Esophagus muscularis mucosa (tissue), 4 donors: Measurements from ENCODE around the gene TRPC4AP. TPM values are rescaled to one million over a fixed set of nuclear protein-coding genes. Genes with fewer than 3 reads are reported as not detected.

ENCODE experiments used
- DNase-seq: peaks from one replicate; pipeline ENCODE4 v3.0.0-alpha.2; 2017; ENCODE audit errors: extremely low spot score
- H3K27ac ChIP-seq, 4 donors: fragments of 200-600 bp; sonication (generic); replicated peaks in 1 of 4; 1 replicate in 3 of 4; 2 replicates in 1 of 4; pipeline ENCODE4 v1.5.1; 2016 to 2019; ENCODE audit warnings: mild to moderate bottlenecking in 1 of 4
- H3K27me3 ChIP-seq, 4 donors: fragments of 200-600 bp; sonication (generic); one replicate each; pipeline versions ENCODE4 v1.5.1 to v1.6.0; 2016 to 2019
- H3K36me3 ChIP-seq, 4 donors: fragments of 200-600 bp; sonication (generic); one replicate each; pipeline ENCODE4 v1.5.1; 2016 to 2019
- H3K4me1 ChIP-seq, 4 donors: fragments of 200-600 bp; sonication (generic); one replicate each; pipeline ENCODE4 v1.5.1; 2016 to 2019
- H3K4me3 ChIP-seq, 4 donors: fragments of 200-600 bp; sonication (generic); 1 replicate in 2 of 4; 2 replicates in 2 of 4; pipeline ENCODE4 v1.5.1; 2016 to 2019; ENCODE audit warnings: mild to moderate bottlenecking in 4 of 4, moderate library complexity in 1 of 4
- H3K9me3 ChIP-seq, 4 donors: fragments of 200-600 bp; sonication (generic); 1 replicate in 3 of 4; 2 replicates in 1 of 4; pipeline ENCODE4 v1.5.1; 2016 to 2019
- EP300 ChIP-seq: sonication (generic); formaldehyde crosslinking; IDR thresholded peaks from one replicate; pipeline ENCODE4 v1.6.1; 2017; ENCODE audit warnings: antibody characterized with exemption
- POLR2A ChIP-seq: fragments of 450-650 bp; IDR thresholded peaks from one replicate; pipeline ENCODE4 v1.6.1; 2017; ENCODE audit warnings: antibody characterized with exemption, moderate library complexity, mild to moderate bottlenecking, low read depth
- POLR2AphosphoS5 ChIP-seq, 2 donors: sonication (generic); formaldehyde crosslinking; IDR thresholded peaks; one replicate each; pipeline ENCODE4 v1.6.1; 2017; ENCODE audit warnings: antibody characterized with exemption in 2 of 2
- WGBS: methylation state at CpG from one replicate; pipeline ENCODE4 v1.1.5; 2018; 5-methylcytosine and 5-hydroxymethylcytosine counted together
- intact Hi-C: fragments of 100-400 bp; cut with DNase I; formaldehyde crosslinking; loops from one replicate; pipeline ENCODE4 v1.15.1; 2023
- total RNA-seq, 4 donors: library from RNA; depleted of rRNA; stranded (reverse); fragments of >200 nt; gene quantifications; one replicate each; pipeline versions ENCODE4 v1.1.0 to v1.2.1, GENCODE V29; 2016
- TF ChIP-seq, protein P1 (sequence below), 3 experiments: fragments of 200-600 bp in 2 of 3; fragments of 450-650 bp in 1 of 3; sonication (generic) in 2 of 3; IDR thresholded peaks; one replicate each; pipeline ENCODE4 v1.5.1; 2017 to 2019; ENCODE audit warnings: antibody characterized with exemption in 3 of 3, mild to moderate bottlenecking in 2 of 3, moderate library complexity in 1 of 3

Gene TRPC4AP
- total RNA-seq, 4 donors from 2014 or later, result 44.1 to 58.2 (median 52.1) TPM

DNA sequence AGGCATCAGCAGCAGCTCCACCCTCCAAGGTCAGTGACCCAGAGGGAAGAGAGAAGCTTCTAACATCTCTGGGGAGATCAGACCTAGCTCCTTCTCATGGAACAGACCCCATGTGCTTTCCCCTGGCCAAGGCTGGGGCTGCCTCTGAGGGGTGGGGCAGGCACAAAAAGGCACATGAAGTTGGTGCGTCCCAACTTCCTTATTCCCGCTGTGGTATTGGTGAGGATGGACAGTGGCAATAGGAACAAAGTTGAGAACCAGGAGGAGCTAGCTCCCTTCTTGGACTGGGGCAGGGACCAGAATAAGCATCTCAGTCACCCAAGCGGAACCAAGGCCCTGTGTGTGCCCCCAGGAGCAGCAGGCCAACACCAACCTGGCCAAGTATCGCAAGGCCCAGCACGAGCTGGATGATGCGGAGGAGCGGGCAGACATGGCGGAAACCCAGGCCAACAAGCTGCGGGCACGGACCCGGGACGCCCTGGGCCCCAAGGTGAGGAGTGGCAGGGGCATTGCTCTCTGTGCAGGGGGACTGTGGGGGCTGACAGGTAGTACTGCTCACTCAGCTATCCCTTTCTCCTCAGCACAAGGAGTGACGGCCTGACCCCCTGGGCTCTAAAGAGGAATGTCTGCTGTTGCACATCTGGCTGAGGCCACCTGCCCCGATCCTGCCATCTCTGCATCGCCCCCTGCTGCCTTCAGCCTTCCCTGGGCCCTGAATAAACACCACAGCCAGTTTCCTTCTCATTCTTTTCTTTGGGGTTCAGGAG, 90.8 kb downstream of the TRPC4AP start:
- intact Hi-C loops, result no loop called here
- H3K27me3 ChIP-seq, result no peaks in the 10 kb centered on the region
- H3K4me1 ChIP-seq, result peaks cover 0 to 13% (median 11%) of the 10 kb centered on the region in 4 donors
- TF ChIP-seq POLR2A (no peak), EP300 (no peak), POLR2AphosphoS5 (IDR thresholded peaks at IDR 0.05) (no peak)
- TF ChIP-seq, protein P1, sequence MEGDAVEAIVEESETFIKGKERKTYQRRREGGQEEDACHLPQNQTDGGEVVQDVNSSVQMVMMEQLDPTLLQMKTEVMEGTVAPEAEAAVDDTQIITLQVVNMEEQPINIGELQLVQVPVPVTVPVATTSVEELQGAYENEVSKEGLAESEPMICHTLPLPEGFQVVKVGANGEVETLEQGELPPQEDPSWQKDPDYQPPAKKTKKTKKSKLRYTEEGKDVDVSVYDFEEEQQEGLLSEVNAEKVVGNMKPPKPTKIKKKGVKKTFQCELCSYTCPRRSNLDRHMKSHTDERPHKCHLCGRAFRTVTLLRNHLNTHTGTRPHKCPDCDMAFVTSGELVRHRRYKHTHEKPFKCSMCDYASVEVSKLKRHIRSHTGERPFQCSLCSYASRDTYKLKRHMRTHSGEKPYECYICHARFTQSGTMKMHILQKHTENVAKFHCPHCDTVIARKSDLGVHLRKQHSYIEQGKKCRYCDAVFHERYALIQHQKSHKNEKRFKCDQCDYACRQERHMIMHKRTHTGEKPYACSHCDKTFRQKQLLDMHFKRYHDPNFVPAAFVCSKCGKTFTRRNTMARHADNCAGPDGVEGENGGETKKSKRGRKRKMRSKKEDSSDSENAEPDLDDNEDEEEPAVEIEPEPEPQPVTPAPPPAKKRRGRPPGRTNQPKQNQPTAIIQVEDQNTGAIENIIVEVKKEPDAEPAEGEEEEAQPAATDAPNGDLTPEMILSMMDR (IDR thresholded peaks at IDR 0.05), result peak in 1 of 3 experiments; percentile 2
- WGBS, result 84% methylated on average over 13 of the region's 15 CpGs
- no peak overlapping the region for H3K27ac ChIP-seq
- H3K9me3 ChIP-seq, result no peaks in the 10 kb centered on the region
- H3K4me3 ChIP-seq, result no peak overlapping the region
- no peak for DNase-seq
- H3K36me3 ChIP-seq, result peaks cover 77 to 100% (median 94%) of the 10 kb centered on the region in 4 donors

DNA sequence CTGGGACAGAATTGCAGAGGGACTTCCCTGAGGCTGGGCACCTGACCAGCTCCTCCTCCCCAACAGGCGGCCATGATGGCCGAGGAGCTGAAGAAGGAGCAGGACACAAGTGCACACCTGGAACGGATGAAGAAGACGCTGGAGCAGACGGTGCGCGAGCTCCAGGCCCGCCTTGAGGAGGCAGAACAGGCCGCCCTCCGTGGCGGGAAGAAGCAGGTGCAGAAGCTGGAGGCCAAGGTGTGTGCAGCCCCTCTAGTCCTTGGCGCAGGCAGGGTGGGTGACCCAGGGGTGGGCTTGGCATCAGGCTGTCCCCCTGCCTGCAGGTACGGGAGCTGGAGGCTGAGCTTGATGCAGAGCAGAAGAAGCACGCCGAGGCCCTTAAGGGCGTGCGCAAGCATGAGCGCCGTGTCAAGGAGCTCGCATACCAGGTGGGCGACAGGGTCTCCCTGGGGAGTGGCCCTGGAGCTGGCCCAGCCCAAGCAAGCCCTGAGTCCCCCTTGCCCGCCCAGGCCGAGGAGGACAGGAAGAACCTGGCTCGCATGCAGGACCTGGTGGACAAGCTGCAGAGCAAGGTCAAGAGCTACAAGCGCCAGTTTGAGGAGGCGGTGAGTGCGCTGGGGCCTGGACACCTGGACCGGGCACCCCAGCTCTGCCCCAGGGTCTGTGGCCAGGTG, 91.5 kb downstream of the TRPC4AP start:
- Histone ChIP-seq H3K9me3 (no peaks in the 10 kb centered on the region), H3K27me3 (no peaks in the 10 kb centered on the region), H3K27ac (no peak overlapping the region), H3K4me1 (peaks cover 0 to 15% (median 12%) of the 10 kb centered on the region in 4 donors), H3K4me3 (no peak overlapping the region), H3K36me3 (peaks cover 76 to 100% (median 94%) of the 10 kb centered on the region in 4 donors)
- 91% methylated on average over 11 of the region's 28 CpGs for WGBS
- DNase-seq, result no peak
- TF ChIP-seq POLR2AphosphoS5 (IDR thresholded peaks at IDR 0.05) (no peak), EP300 (no peak), POLR2A (no peak)
- TF ChIP-seq, protein P1 (IDR thresholded peaks at IDR 0.05), result no peak
- intact Hi-C loops, result no loop called here

DNA sequence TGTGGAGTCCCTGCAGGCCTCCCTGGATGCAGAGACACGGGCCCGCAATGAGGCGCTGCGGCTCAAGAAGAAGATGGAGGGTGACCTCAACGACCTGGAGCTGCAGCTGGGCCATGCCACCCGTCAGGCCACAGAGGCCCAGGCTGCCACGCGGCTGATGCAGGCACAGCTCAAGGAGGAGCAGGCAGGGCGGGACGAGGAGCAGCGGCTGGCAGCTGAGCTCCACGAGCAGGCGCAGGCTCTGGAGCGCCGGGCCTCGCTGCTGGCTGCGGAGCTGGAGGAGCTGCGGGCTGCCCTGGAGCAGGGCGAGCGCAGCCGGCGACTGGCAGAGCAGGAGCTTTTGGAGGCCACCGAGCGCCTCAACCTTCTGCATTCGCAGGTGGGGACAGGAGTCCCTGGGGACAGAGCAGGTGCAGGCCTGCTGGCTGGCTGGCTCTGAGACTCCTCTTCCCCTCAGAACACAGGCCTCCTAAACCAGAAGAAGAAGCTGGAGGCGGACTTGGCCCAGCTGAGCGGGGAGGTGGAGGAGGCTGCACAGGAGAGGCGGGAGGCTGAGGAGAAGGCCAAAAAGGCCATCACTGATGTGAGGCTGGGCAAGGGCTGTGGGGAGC, 92.2 kb downstream of the TRPC4AP start:
- 93% methylated on average over 18 of the region's 28 CpGs for WGBS
- Histone ChIP-seq H3K4me1 (peaks cover 0 to 15% (median 12%) of the 10 kb centered on the region in 4 donors), H3K27ac (no peak overlapping the region), H3K4me3 (no peak overlapping the region), H3K36me3 (peaks cover 73 to 100% (median 94%) of the 10 kb centered on the region in 4 donors), H3K27me3 (no peaks in the 10 kb centered on the region), H3K9me3 (no peaks in the 10 kb centered on the region)
- no peak for DNase-seq
- intact Hi-C loops, result no loop called here
- no peak for TF ChIP-seq POLR2A
- no peak for TF ChIP-seq POLR2AphosphoS5 (IDR thresholded peaks at IDR 0.05)
- no peak for TF ChIP-seq EP300
- TF ChIP-seq, protein P1 (IDR thresholded peaks at IDR 0.05), result no peak

DNA sequence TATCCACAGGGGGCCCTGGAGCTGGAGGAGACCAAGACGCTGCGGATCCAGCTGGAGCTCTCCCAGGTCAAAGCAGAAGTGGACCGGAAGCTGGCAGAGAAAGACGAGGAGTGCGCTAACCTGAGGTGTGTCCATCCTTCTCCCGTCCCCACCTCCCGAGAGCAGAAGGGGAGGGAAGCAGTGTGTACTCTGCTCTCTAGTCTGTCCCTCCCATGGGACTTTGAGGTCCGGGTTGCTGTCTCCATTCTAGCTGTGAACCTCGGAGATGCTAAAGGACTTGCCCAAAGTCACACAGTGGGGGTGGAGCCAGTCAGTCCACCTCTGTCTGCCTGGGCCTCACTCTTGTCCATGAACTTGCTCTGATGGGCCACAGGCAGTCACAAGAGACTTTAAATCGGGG, 92.8 kb downstream of the TRPC4AP start:
- Histone ChIP-seq H3K9me3 (no peaks in the 10 kb centered on the region), H3K27ac (no peak overlapping the region), H3K27me3 (no peaks in the 10 kb centered on the region), H3K36me3 (peaks cover 66 to 100% (median 94%) of the 10 kb centered on the region in 4 donors), H3K4me1 (peaks cover 0 to 15% (median 12%) of the 10 kb centered on the region in 4 donors), H3K4me3 (no peak overlapping the region)
- no peak for DNase-seq
- 80% methylated on average over 8 of the region's 10 CpGs for WGBS
- intact Hi-C loops, result no loop called here
- no peak for TF ChIP-seq EP300
- TF ChIP-seq, protein P1 (IDR thresholded peaks at IDR 0.05), result no peak
- no peak for TF ChIP-seq POLR2AphosphoS5 (IDR thresholded peaks at IDR 0.05)
- no peak for TF ChIP-seq POLR2A
